Erythroblast (primary cell): ENCODE results near the gene ZNF600.
"Not testable (repeated sequence)": the region's sequence is repeated elsewhere in the genome, so short reads cannot be mapped to it uniquely, and the experiment has no call there.

Experiments used
- GATA1 ChIP-seq: IDR thresholded peaks from 2 replicates; pipeline ENCODE4 v1.6.1; 2011; ENCODE audit warnings: low read depth, mild to moderate bottlenecking, control low read depth, low read length, moderate library complexity
- POLR2A ChIP-seq: IDR thresholded peaks from 2 replicates; pipeline ENCODE4 v1.6.1; 2011; ENCODE audit warnings: mild to moderate bottlenecking, low read length

- not testable (repeated sequence) for TF ChIP-seq POLR2A, GATA1
These were observed 3.7 kb downstream of the ZNF600 start for GRCh38 chr19:52782864-52783263.
